ENCODE measurements around the gene CRKL. TPM values are rescaled to one million over a fixed set of nuclear protein-coding genes. Genes with fewer than 3 reads are reported as not detected.
"Not testable (repeated sequence)": the region's sequence is repeated elsewhere in the genome, so short reads cannot be mapped to it uniquely, and the experiment has no call there.

Gene CRKL
- polyA plus RNA-seq, 1 of the 3 experiments (the other 2 are of a cell fraction): 9.6 TPM

DNA sequence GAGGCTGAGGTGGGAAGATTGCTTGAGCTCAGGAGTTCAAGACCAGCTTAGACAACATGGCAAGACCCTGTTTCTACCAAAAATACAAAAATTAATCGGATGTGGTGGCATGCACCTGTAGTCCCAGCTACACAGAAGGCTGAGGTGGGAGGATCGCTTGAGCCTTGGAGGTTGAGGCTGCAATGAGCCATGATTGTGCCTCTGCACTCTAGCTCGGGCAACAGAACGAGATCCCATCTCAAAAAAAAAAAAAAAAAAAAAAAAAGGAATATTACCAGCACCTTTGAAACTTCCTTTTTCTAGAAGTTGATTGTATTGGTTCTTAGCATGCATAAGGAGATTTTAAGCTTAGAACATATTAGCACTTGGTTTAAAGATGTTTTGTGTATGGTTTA lies 11.4 kb downstream of the CRKL start:
- ChIA-PET CTCF (interaction anchor here (0.9 to 1.9 kb wide), 4 partner anchors 8 to 33 kb away, joined by 3 to 5 read pairs (median 4); partner anchors contain the start of gene CRKL), POLR2A (no interaction called here)
- H3K4me1 ChIP-seq (ENCODE audit: control insufficient read depth in 1 of 2, insufficient read depth in 2 of 2, low read depth in 1 of 2, low read length in 1 of 2): no peaks in the 10 kb centered on the region
- TF ChIP-seq ELF1 (IDR thresholded peaks at IDR 0.05) (no peak), TEAD4 (IDR thresholded peaks at IDR 0.05; ENCODE audit: borderline replicate concordance, insufficient read depth) (no peak), FOXM1 (IDR thresholded peaks at IDR 0.05; ENCODE audit: low read depth) (no peak), FOXJ3 (CRISPR knock-in tag; IDR thresholded peaks at IDR 0.05) (no peak), EZH2phosphoT487 (IDR thresholded peaks at IDR 0.05; ENCODE audit: borderline replicate concordance, low read depth) (no peak)
- TF ChIP-seq, protein P1, sequence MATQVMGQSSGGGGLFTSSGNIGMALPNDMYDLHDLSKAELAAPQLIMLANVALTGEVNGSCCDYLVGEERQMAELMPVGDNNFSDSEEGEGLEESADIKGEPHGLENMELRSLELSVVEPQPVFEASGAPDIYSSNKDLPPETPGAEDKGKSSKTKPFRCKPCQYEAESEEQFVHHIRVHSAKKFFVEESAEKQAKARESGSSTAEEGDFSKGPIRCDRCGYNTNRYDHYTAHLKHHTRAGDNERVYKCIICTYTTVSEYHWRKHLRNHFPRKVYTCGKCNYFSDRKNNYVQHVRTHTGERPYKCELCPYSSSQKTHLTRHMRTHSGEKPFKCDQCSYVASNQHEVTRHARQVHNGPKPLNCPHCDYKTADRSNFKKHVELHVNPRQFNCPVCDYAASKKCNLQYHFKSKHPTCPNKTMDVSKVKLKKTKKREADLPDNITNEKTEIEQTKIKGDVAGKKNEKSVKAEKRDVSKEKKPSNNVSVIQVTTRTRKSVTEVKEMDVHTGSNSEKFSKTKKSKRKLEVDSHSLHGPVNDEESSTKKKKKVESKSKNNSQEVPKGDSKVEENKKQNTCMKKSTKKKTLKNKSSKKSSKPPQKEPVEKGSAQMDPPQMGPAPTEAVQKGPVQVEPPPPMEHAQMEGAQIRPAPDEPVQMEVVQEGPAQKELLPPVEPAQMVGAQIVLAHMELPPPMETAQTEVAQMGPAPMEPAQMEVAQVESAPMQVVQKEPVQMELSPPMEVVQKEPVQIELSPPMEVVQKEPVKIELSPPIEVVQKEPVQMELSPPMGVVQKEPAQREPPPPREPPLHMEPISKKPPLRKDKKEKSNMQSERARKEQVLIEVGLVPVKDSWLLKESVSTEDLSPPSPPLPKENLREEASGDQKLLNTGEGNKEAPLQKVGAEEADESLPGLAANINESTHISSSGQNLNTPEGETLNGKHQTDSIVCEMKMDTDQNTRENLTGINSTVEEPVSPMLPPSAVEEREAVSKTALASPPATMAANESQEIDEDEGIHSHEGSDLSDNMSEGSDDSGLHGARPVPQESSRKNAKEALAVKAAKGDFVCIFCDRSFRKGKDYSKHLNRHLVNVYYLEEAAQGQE (IDR thresholded peaks at IDR 0.05; ENCODE audit: low read depth, low read length): no peak
- no peak overlapping the region for H2AFZ ChIP-seq (ENCODE audit: low read depth)
- no peak overlapping the region for H3K9ac ChIP-seq
- peaks cover 92% of the 10 kb centered on the region for H4K20me1 ChIP-seq (ENCODE audit: insufficient read depth)
- H3K27me3 ChIP-seq (ENCODE audit: insufficient read depth): no peaks in the 10 kb centered on the region
- H3K27ac ChIP-seq (ENCODE audit: low read depth in 2 of 2, low read length in 1 of 2): no peak overlapping the region
- WGBS (ENCODE audit: low lambda C conversion rate): 96% methylated on average over 4 of the region's 4 CpGs
- H3K4me2 ChIP-seq: no peak overlapping the region
- peaks cover 100% of the 10 kb centered on the region for H3K79me2 ChIP-seq (ENCODE audit: insufficient read depth)
- H3K9me3 ChIP-seq: no peaks in the 10 kb centered on the region
- H3F3A ChIP-seq (replicated peaks; ENCODE audit: insufficient read depth): peaks cover 3% of the 10 kb centered on the region
- no peak for DNase-seq
- peaks cover 3 to 11% of the 10 kb centered on the region in 2 experiments for H3K36me3 ChIP-seq (replicated peaks in 1 of 2; ENCODE audit: control insufficient read depth in 1 of 2, insufficient read depth in 2 of 2, low read length in 1 of 2)
- no peak overlapping the region for H3K4me3 ChIP-seq (ENCODE audit: low read depth in 2 of 2, low read length in 1 of 2)
- H3K9me2 ChIP-seq: no peaks in the 10 kb centered on the region

DNA sequence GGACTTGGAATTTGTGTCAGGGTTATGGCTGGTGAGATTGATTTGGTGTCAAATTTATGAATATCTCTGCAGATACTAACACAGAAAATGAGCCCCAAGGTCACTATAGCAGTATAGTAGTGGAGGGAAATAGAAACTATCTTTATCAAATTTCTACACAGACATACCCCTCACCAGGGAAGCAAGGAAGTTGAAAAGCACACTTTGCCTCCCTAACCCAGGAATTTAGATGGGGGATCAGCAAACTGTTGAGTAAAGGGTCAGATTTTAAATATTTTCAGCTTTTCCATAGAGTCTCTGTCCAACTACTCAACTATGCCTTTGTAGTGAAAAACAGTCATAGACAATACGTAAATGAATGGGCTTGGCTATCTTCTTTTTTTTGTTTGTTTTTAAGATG lies 12.8 kb downstream of the CRKL start:
- H3K79me2 ChIP-seq (ENCODE audit: insufficient read depth): peaks cover 100% of the 10 kb centered on the region
- no peak overlapping the region for H3K4me3 ChIP-seq (ENCODE audit: low read depth in 2 of 2, low read length in 1 of 2)
- peaks cover 7% of the 10 kb centered on the region for H3F3A ChIP-seq (replicated peaks; ENCODE audit: insufficient read depth)
- no peaks in the 10 kb centered on the region for H3K9me3 ChIP-seq
- H3K4me2 ChIP-seq: no peak overlapping the region
- DNase-seq: no peak
- ChIA-PET POLR2A (no interaction called here), CTCF (no interaction called here)
- no peaks in the 10 kb centered on the region for H3K27me3 ChIP-seq (ENCODE audit: insufficient read depth)
- TF ChIP-seq NFIC (IDR thresholded peaks at IDR 0.05; ENCODE audit: borderline replicate concordance) (no peak), RXRA (IDR thresholded peaks at IDR 0.05; ENCODE audit: borderline replicate concordance, low read depth) (no peak), POLR2AphosphoS5 (IDR thresholded peaks at IDR 0.05; ENCODE audit: low read depth, low read length) (no peak), FOXM1 (IDR thresholded peaks at IDR 0.05; ENCODE audit: low read depth) (no peak)
- H3K27ac ChIP-seq (ENCODE audit: low read depth in 2 of 2, low read length in 1 of 2): no peak overlapping the region
- no peak overlapping the region for H2AFZ ChIP-seq (ENCODE audit: low read depth)
- no peak overlapping the region for H3K9ac ChIP-seq
- H3K4me1 ChIP-seq (ENCODE audit: control insufficient read depth in 1 of 2, insufficient read depth in 2 of 2, low read depth in 1 of 2, low read length in 1 of 2): no peaks in the 10 kb centered on the region
- peaks cover 92% of the 10 kb centered on the region for H4K20me1 ChIP-seq (ENCODE audit: insufficient read depth)
- WGBS (ENCODE audit: low lambda C conversion rate): 100% methylated on average over 1 of the region's 1 CpG
- H3K9me2 ChIP-seq: no peaks in the 10 kb centered on the region
- peaks cover 6 to 14% of the 10 kb centered on the region in 2 experiments for H3K36me3 ChIP-seq (replicated peaks in 1 of 2; ENCODE audit: control insufficient read depth in 1 of 2, insufficient read depth in 2 of 2, low read length in 1 of 2)

DNA sequence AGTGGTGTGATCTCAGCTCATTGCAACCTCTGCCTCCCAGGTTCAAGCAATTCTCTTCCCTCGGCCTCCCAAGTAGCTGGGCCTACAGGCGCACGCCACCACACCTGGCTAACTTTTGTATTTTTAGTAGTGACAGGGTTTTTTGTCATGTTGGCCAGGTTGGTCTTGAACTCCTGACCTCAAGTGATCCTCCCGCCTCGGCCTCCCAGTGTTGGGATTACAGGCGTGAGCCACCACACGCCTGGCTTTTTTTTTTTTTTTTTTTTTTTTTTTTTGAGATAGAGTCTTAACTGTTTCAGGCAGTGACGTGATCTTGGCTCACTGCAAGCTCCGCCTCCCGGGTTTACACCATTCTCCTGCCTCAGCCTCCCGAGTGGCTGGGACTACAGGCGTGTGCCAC lies 13.2 kb downstream of the CRKL start:
- WGBS (ENCODE audit: low lambda C conversion rate): 97% methylated on average over 12 of the region's 12 CpGs
- peaks cover 92% of the 10 kb centered on the region for H4K20me1 ChIP-seq (ENCODE audit: insufficient read depth)
- CTCF ChIA-PET: not testable (repeated sequence)

More for the DNA sequence above, 13.2 kb downstream of the CRKL start:
- H3F3A ChIP-seq (replicated peaks; ENCODE audit: insufficient read depth); H3K4me1 ChIP-seq (ENCODE audit: control insufficient read depth in 1 of 2, insufficient read depth in 2 of 2, low read depth in 1 of 2, low read length in 1 of 2); H3K4me2 ChIP-seq; H3K27ac ChIP-seq (ENCODE audit: low read depth in 2 of 2, low read length in 1 of 2); POLR2A ChIA-PET; H3K27me3 ChIP-seq (ENCODE audit: insufficient read depth); H3K9ac ChIP-seq; DNase-seq; H3K9me3 ChIP-seq; H2AFZ ChIP-seq (ENCODE audit: low read depth); H3K4me3 ChIP-seq (ENCODE audit: low read depth in 2 of 2, low read length in 1 of 2); H3K9me2 ChIP-seq: not testable (repeated sequence)
- H3K79me2 ChIP-seq (ENCODE audit: insufficient read depth): peaks cover 100% of the 10 kb centered on the region
- H3K36me3 ChIP-seq (replicated peaks in 1 of 2; ENCODE audit: control insufficient read depth in 1 of 2, insufficient read depth in 2 of 2, low read length in 1 of 2): peaks cover 6 to 14% of the 10 kb centered on the region in 2 experiments
